Uterus (tissue), 4 donors: ENCODE results near the gene COL27A1. TPM values are rescaled to one million over a fixed set of nuclear protein-coding genes. Genes with fewer than 3 reads are reported as not detected.

Experiments
- DNase-seq, 2 donors: peaks; one replicate each; pipeline ENCODE4 v3.0.0-alpha.2; 2019 to 2020
- H3K27ac ChIP-seq, 2 donors: fragments of 200-600 bp; sonication (generic); 1 replicate in 1 of 2; 2 replicates in 1 of 2; pipeline ENCODE4 v1.5.1; 2016 to 2018
- H3K27me3 ChIP-seq, 2 donors: fragments of 200-600 bp; sonication (generic); one replicate each; pipeline ENCODE4 v1.5.1; 2018 to 2019; ENCODE audit warnings: control low read depth in 1 of 2
- H3K36me3 ChIP-seq, 2 donors: fragments of 200-600 bp; sonication (generic); one replicate each; pipeline ENCODE4 v1.5.1; 2019; ENCODE audit warnings: control low read depth in 1 of 2
- H3K4me1 ChIP-seq, 2 donors: fragments of 200-600 bp; sonication (generic); one replicate each; pipeline ENCODE4 v1.5.1; 2018 to 2019; ENCODE audit warnings: control low read depth in 1 of 2
- H3K4me3 ChIP-seq, 2 donors: fragments of 200-600 bp; sonication (generic); 1 replicate in 1 of 2; 2 replicates in 1 of 2; pipeline ENCODE4 v1.5.1; 2018 to 2019; ENCODE audit warnings: mild to moderate bottlenecking in 1 of 2
- H3K9me3 ChIP-seq, 2 donors: fragments of 200-600 bp; sonication (generic); one replicate each; pipeline ENCODE4 v1.5.1; 2019; ENCODE audit warnings: control low read depth in 1 of 2
- POLR2A ChIP-seq, 2 donors: fragments of 450-650 bp; IDR thresholded peaks; one replicate each; pipeline ENCODE4 v1.6.1; 2016; ENCODE audit warnings: antibody characterized with exemption in 2 of 2, mild to moderate bottlenecking in 1 of 2, moderate library complexity in 1 of 2
- intact Hi-C: fragments of 100-400 bp; cut with DNase I; formaldehyde crosslinking; loops from one replicate; pipeline ENCODE4 v1.15.1; 2023; ENCODE audit warnings: low total_unique reads
- total RNA-seq, 4 donors: library from RNA; depleted of rRNA in 3 of 4; stranded (reverse); fragments of >200 nt in 3 of 4; gene quantifications; one replicate each; pipeline versions ENCODE4 v1.1.0 to v1.2.4, GENCODE V29; 2014 to 2023
- TF ChIP-seq, protein P1 (sequence below), 4 experiments: fragments of 200-600 bp in 2 of 4; fragments of 450-650 bp in 2 of 4; sonication (generic) in 2 of 4; IDR thresholded peaks; one replicate each; pipeline ENCODE4 v1.5.1; 2016 to 2019; ENCODE audit warnings: antibody characterized with exemption in 4 of 4, mild to moderate bottlenecking in 2 of 4, moderate library complexity in 1 of 4
- donor health status: DM: yes; HTN: yes; CAD: no.

Gene COL27A1
- total RNA-seq, 4 donors from 2014 or later: 7.9 to 52.9 (median 43.3) TPM

DNA sequence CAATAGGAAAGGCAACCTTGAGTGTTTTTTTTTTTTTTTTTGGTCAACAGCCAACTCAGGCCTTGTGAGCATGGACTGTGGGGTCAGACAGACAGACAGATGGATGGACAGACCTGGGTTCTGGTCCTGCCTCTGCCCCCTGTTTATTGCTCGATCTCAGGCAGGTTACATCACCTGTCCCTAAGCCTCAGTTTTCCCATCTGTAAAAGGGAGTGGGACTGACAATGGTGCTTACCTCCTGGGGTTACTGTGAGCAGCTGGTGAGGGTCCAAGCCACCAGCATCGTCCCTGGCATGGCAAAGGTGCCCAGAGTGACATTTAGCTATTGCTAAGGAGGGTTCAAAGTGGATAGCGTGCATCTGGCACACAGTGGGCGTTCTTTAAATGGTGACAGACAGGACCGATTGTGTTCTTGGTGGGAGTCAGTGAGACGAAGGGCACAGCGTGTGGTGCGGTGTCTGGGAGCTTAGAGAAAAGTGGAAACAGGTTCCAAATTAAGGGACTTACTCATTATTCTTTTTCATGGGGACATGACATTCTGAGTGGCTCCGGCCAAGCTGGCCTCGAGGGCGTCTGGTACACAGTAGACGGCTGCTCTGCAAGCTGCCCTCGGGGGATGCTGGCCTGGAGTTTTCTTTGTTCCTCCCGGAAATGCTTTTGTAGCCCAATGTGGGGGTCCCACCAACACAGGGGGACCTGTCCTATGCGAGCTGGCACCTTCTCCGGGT lies 72.1 kb downstream of the COL27A1 start:
- no peaks in the 10 kb centered on the region for H3K9me3 ChIP-seq
- TF ChIP-seq, protein P1, sequence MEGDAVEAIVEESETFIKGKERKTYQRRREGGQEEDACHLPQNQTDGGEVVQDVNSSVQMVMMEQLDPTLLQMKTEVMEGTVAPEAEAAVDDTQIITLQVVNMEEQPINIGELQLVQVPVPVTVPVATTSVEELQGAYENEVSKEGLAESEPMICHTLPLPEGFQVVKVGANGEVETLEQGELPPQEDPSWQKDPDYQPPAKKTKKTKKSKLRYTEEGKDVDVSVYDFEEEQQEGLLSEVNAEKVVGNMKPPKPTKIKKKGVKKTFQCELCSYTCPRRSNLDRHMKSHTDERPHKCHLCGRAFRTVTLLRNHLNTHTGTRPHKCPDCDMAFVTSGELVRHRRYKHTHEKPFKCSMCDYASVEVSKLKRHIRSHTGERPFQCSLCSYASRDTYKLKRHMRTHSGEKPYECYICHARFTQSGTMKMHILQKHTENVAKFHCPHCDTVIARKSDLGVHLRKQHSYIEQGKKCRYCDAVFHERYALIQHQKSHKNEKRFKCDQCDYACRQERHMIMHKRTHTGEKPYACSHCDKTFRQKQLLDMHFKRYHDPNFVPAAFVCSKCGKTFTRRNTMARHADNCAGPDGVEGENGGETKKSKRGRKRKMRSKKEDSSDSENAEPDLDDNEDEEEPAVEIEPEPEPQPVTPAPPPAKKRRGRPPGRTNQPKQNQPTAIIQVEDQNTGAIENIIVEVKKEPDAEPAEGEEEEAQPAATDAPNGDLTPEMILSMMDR (IDR thresholded peaks at IDR 0.05): no peak
- no peak for TF ChIP-seq POLR2A (IDR thresholded peaks at IDR 0.05)
- H3K4me3 ChIP-seq: no peak overlapping the region
- H3K27me3 ChIP-seq: no peaks in the 10 kb centered on the region
- no peak for DNase-seq
- no peaks in the 10 kb centered on the region for H3K36me3 ChIP-seq
- no peak overlapping the region for H3K27ac ChIP-seq
- H3K4me1 ChIP-seq: peaks cover 0 to 6% of the 10 kb centered on the region in 2 donors
- intact Hi-C loops: no loop called here

DNA sequence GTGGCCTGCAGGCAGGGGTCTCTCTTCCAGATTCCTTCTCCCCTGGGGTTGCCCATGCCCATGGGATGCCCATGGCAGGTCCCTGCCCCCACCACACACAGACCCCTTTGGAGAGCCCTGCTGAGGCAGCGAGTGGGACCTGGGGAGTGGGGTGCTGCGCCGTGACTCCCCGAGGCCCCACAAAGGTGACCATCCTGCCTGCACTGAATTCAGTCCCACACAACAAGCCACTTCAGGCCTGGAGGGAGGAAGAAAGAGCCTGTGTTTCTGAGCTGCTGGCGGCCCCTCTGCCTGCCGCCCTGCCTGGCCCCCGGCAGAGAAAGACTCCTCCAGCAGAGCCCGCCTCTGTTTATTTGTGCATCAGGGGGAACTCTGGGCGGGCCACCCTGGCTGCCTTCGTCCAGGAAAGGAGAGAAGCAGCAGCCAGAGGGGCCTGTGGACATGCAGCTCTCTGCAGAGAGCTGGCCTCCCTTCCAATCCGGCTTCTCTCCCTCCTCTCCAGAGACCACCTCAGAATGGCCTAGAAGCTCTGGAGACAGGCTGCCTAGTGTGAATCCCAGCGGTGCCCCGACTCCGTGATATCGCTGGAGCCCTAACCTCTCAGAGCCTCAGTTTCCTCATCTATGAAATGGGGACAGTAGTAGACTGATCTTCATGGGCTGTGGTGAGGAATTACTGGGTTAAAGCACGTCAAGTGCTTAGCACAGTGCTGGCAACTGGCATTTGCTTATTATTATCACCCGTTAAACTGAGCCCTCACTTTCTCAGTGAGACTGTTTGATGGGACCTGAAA lies 72.9 kb downstream of the COL27A1 start:
- H3K4me1 ChIP-seq: peaks cover 0 to 8% of the 10 kb centered on the region in 2 donors
- intact Hi-C loops: no loop called here
- TF ChIP-seq POLR2A (IDR thresholded peaks at IDR 0.05): no peak
- TF ChIP-seq, protein P1 (IDR thresholded peaks at IDR 0.05): no peak
- H3K27ac ChIP-seq: no peak overlapping the region
- H3K9me3 ChIP-seq: no peaks in the 10 kb centered on the region
- no peaks in the 10 kb centered on the region for H3K36me3 ChIP-seq
- H3K27me3 ChIP-seq: no peaks in the 10 kb centered on the region
- H3K4me3 ChIP-seq: no peak overlapping the region
- no peak for DNase-seq

DNA sequence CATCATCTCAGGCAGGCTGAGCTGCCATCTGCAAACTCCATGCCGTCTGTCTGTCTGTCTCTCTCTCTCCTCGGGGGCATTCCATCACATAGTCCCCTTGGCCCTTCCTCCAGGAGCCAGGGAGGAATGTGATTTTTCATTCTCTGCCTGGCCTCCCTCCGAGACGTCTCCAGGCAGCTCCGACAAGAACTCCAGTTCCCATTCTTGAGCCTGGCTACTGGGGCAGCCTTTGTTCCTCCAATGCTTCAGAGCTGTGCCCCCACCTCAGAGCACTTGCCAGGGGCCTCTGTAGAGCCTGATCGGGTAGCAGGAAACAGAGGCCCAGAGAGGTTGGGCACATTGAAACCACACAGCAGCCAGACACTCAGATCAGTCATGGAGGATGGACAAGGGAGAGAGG lies 74.0 kb downstream of the COL27A1 start:
- H3K36me3 ChIP-seq: no peaks in the 10 kb centered on the region
- H3K4me1 ChIP-seq: peaks cover 0 to 13% of the 10 kb centered on the region in 2 donors
- H3K9me3 ChIP-seq: no peaks in the 10 kb centered on the region
- intact Hi-C loops: no loop called here
- no peak overlapping the region for H3K27ac ChIP-seq
- DNase-seq: no peak
- no peak overlapping the region for H3K4me3 ChIP-seq
- H3K27me3 ChIP-seq: no peaks in the 10 kb centered on the region
- TF ChIP-seq, protein P1 (IDR thresholded peaks at IDR 0.05): no peak
- no peak for TF ChIP-seq POLR2A (IDR thresholded peaks at IDR 0.05)

DNA sequence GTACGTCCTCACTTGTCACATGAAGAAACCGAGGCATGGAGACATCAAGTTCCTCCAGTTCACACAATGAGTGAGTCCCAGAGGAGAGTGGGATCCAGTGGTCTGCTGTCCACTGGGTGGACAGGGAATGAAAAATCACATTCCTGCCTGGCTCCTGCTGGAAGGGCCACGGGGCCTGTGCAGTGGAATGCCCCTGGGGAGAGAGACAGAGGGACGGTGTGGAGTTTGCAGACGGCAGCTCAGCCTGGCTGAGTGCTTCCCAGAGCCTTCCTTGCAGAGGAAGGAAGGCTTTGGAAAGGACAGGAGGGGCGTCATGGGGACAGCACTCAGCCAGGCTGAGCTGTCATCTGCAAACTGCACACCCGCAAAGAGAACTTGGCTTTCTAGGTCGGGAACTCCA lies 74.7 kb downstream of the COL27A1 start:
- Histone ChIP-seq H3K4me3 (no peak overlapping the region), H3K27ac (no peak overlapping the region), H3K27me3 (no peaks in the 10 kb centered on the region), H3K36me3 (no peaks in the 10 kb centered on the region), H3K9me3 (no peaks in the 10 kb centered on the region), H3K4me1 (peaks cover 0 to 13% of the 10 kb centered on the region in 2 donors)
- no peak for DNase-seq
- intact Hi-C loops: no loop called here
- no peak for TF ChIP-seq POLR2A (IDR thresholded peaks at IDR 0.05)
- TF ChIP-seq, protein P1 (IDR thresholded peaks at IDR 0.05): no peak

DNA sequence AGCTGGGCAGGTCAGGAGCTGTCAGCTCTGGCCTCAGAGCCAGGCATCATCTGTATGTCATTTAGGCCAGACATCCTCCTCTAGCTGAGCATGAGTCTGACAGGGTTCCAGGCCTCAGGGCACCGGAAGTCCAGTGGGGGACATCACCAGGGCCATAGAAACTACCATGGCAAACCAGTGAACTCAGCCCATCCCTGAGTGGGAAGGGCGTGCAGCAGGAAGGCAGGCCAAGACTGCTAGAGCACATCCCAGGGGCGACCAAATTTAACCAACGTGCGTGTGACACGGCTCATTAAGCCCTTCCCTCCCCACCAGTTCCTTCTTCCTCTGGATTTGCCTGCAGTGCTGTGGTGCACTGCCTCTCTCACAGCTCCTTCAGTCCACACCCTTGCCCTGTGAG lies 75.9 kb downstream of the COL27A1 start:
- Histone ChIP-seq H3K27me3 (no peaks in the 10 kb centered on the region), H3K27ac (no peak overlapping the region), H3K36me3 (no peaks in the 10 kb centered on the region), H3K4me3 (no peak overlapping the region), H3K4me1 (peaks cover 0 to 13% of the 10 kb centered on the region in 2 donors), H3K9me3 (no peaks in the 10 kb centered on the region)
- no peak for TF ChIP-seq POLR2A (IDR thresholded peaks at IDR 0.05)
- TF ChIP-seq, protein P1 (IDR thresholded peaks at IDR 0.05): no peak
- intact Hi-C loops: no loop called here
- no peak for DNase-seq
